Fibroblast of villous mesenchyme (primary cell): ENCODE results near the gene MTPN. TPM values are rescaled to one million over a fixed set of nuclear protein-coding genes. Genes with fewer than 3 reads are reported as not detected.

Source experiments
- DNase-seq: peaks from one replicate; pipeline ENCODE4 v3.0.0-alpha.2; 2010; ENCODE audit warnings: low read depth
- H3K4me3 ChIP-seq: 2 replicates; pipeline ENCODE4 v1.5.1; 2011; ENCODE audit warnings: low read depth, mild to moderate bottlenecking, low read length
- total RNA-seq: library from RNA; depleted of rRNA; stranded (reverse); fragments of >200 nt; gene quantifications from 2 replicates; pipeline ENCODE4 v1.2.3, GENCODE V29; 2012
- TF ChIP-seq, protein P1 (sequence below): IDR thresholded peaks from 2 replicates; pipeline ENCODE4 v1.5.1; 2012; ENCODE audit warnings: low read depth, mild to moderate bottlenecking, low read length; ENCODE audit not compliant: insufficient read depth

MTPN gene
- total RNA-seq, 1 donor: 158 TPM

DNA sequence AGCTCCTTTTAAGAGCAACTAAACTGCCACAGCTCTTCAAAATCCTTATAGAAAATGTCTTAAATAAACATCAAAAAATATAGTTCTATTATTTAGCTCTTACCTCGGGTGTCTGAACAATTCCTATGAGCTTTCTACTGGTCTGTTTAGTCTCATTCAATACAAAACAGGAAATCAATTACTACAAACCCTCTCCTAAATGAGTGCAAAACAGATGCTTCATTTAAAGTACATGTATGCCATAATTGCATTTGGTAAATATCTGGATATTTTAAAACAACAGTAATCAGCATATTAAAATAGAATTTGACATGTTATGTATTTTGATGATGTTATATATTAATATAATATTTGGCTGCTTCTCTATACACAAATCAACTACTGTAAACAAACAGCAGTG lies 38.5 kb upstream of the MTPN start:
- DNase-seq: no peak
- TF ChIP-seq, protein P1, sequence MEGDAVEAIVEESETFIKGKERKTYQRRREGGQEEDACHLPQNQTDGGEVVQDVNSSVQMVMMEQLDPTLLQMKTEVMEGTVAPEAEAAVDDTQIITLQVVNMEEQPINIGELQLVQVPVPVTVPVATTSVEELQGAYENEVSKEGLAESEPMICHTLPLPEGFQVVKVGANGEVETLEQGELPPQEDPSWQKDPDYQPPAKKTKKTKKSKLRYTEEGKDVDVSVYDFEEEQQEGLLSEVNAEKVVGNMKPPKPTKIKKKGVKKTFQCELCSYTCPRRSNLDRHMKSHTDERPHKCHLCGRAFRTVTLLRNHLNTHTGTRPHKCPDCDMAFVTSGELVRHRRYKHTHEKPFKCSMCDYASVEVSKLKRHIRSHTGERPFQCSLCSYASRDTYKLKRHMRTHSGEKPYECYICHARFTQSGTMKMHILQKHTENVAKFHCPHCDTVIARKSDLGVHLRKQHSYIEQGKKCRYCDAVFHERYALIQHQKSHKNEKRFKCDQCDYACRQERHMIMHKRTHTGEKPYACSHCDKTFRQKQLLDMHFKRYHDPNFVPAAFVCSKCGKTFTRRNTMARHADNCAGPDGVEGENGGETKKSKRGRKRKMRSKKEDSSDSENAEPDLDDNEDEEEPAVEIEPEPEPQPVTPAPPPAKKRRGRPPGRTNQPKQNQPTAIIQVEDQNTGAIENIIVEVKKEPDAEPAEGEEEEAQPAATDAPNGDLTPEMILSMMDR: no peak
- no peak overlapping the region for H3K4me3 ChIP-seq

DNA sequence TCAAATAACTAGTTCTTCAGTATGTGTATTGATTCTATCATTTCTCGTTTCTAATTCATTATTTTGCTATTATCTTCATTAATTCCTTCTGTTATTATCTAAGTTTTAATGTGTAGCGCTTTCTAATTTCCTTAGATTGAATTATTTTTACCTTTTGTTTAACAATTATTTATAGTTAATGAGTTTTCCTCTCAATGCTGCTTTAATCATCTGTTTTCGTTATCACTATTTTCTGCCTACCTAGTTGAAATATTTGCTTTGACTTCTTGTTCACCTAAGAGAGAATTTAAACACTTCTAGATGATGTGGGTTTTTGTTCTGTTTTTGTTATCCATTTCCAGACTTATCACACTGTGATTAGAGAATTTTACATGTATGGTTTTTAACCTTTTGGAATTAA lies 37.5 kb upstream of the MTPN start:
- DNase-seq: no peak
- TF ChIP-seq, protein P1: no peak
- H3K4me3 ChIP-seq: no peak overlapping the region

DNA sequence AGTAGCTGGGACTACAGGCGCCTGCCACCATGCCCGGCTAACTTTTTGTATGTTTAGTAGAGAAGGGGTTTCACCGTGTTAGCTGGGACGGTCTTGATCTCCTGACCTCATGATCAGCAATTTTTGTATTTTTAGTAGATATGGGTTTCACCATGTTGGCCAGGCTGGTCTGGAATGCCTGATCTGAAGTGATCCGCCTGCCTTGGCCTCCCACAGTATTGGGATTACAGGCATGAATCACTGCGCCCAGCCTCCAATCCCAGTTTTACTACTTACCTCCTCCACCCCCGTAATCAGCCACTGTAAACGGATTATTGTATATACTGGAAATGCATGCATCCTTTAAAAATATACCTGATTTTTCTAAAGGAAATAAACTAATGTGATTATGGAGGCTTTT lies 35.1 kb upstream of the MTPN start:
- no peak for DNase-seq
- TF ChIP-seq, protein P1: no peak
- no peak overlapping the region for H3K4me3 ChIP-seq

DNA sequence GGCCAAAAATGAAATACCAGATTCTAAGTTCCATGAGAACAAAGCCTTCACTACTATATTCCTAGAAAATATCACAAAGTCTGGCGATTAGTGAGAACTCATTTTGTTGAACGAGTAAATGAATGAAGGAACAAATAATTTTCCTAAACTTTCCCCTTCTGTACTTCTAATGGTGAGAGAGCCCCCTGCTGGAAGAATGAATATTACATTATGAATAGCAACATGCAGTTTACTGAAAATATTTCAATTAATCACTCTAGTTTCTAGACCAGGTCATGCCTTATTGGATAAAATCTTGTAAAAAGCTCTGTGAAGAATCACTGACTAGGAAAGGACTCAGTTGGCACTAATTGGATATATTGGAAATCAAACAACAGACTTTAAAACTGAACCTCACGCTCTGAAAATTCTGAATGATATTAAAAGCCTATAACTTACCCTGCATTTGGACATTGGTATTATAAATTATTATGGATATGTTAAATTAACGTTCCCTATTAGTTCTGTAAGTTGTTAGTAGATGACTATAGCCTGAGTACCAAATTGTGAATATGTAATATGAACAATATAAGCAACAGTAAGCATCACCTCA lies 32.4 kb upstream of the MTPN start:
- TF ChIP-seq, protein P1: peak; percentile 65
- no peak overlapping the region for H3K4me3 ChIP-seq
- DNase-seq: peak; percentile 61

DNA sequence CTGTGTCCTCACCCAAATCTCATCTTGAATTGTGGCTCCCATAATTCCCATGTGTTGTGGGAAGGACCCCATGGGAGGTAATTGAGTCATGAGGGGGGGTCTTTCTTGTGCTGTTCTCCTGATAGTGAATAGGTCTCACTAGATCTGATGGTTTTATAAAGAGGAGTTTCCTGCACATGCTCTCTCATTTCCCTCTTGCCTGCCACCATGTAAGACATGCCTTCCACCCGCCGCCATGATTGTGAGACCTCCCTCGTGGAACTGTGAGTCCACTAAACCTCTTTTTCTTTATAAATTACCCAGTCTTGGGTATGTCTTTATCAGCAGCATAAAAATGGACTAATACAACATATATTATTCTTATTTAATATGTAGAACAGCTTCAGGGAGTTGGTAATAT lies 29.0 kb upstream of the MTPN start:
- TF ChIP-seq, protein P1: no peak
- no peak for DNase-seq
- no peak overlapping the region for H3K4me3 ChIP-seq

DNA sequence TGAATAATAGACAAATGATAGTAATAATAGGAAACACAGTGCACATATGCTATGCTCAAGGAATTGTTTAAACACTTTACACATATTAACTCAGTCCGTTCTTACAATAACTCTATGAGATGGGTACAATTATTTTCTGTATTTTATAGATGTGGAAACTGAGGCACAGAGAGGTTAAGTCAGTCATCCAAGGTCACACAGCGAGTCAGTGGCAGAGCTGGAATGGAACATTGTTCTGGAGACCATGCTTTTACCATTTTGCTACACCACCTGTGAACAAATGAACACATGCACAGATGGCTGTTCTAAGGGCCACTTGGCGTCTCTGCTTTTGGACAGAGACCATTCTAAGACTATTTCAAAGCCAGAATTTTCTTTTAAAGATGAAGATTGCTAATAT lies 26.9 kb upstream of the MTPN start:
- TF ChIP-seq, protein P1: no peak
- no peak for DNase-seq
- H3K4me3 ChIP-seq: no peak overlapping the region

DNA sequence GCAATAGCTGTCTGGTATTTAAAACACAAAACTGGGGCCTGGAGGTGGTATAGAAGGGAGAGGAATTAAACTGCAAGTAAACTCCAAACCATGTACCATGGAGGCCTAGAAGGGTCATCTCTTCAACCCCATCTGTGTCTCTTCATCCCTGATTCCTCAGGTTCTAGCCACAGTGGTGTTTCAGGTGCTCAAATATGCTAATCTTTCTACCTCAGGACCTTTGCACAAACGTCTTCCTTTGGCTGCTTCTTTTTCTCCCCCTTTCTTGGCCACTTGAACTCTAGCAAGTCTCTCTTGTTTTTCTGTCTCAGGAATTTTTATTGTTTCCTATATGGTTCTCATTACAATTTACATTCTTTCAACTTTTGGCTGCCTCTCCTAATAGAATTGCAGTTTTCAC lies 25.6 kb upstream of the MTPN start:
- DNase-seq: no peak
- no peak overlapping the region for H3K4me3 ChIP-seq
- TF ChIP-seq, protein P1: no peak
